ENCODE measurements around the gene NIBAN1. TPM values are rescaled to one million over a fixed set of nuclear protein-coding genes. Genes with fewer than 3 reads are reported as not detected.

Gene NIBAN1
- total RNA-seq, 1 experiment from 2014 or later = 8.1 TPM

GRCh38 chr1:184932319-184932718 lies 42.0 kb downstream of the NIBAN1 start:
- peaks cover 9% of the 10 kb centered on the region for H3K9me3 Mint-ChIP-seq
- ATAC-seq (no peak), DNase-seq (ENCODE audit: low spot score) (no peak)
- peaks cover 13% of the 10 kb centered on the region for H3K4me1 Mint-ChIP-seq
- ChIA-PET CTCF (no interaction called here), POLR2A (no interaction called here)
- TF ChIP-seq TCF7 (CRISPR knock-in tag; IDR thresholded peaks at IDR 0.05; ENCODE audit: low read depth) = no peak
- no peaks in the 10 kb centered on the region for H3K36me3 Mint-ChIP-seq
- no peak overlapping the region for H3K27ac Mint-ChIP-seq
- no peak overlapping the region for H3K4me3 Mint-ChIP-seq
- H3K27me3 Mint-ChIP-seq (ENCODE audit: low read depth) = no peaks in the 10 kb centered on the region

GRCh38 chr1:184931566-184931965 lies 42.7 kb downstream of the NIBAN1 start:
- Mint-ChIP-seq H3K27ac (no peak overlapping the region), H3K4me3 (no peak overlapping the region), H3K4me1 (peaks cover 11% of the 10 kb centered on the region), H3K9me3 (peaks cover 16% of the 10 kb centered on the region), H3K36me3 (no peaks in the 10 kb centered on the region), H3K27me3 (ENCODE audit: low read depth) (no peaks in the 10 kb centered on the region)
- ATAC-seq = no peak
- no peak for DNase-seq (ENCODE audit: low spot score)
- CTCF ChIA-PET = no interaction called here
- TF ChIP-seq SP1 (CRISPR knock-in tag; conservative IDR thresholded peaks at IDR 0.05) = no peak
- TF ChIP-seq STAT6 (CRISPR knock-in tag; conservative IDR thresholded peaks at IDR 0.05; ENCODE audit: low read depth) = no peak
- TF ChIP-seq NR1H2 (CRISPR knock-in tag; IDR thresholded peaks at IDR 0.05) = no peak
- no peak for TF ChIP-seq CDX4 (CRISPR knock-in tag; IDR thresholded peaks at IDR 0.05; ENCODE audit: borderline replicate concordance)
- no peak for TF ChIP-seq GRHL2 (CRISPR knock-in tag; IDR thresholded peaks at IDR 0.05; ENCODE audit: insufficient replicate concordance, severe bottlenecking)
- TF ChIP-seq MYBL2 (CRISPR knock-in tag; IDR thresholded peaks at IDR 0.05) = no peak
- TF ChIP-seq JAZF1 (CRISPR knock-in tag; IDR thresholded peaks at IDR 0.05) = no peak
- TF ChIP-seq ZNF281 (CRISPR knock-in tag; IDR thresholded peaks at IDR 0.05) = no peak
- no peak for TF ChIP-seq CBFB (CRISPR knock-in tag; IDR thresholded peaks at IDR 0.05; ENCODE audit: low read depth)
- TF ChIP-seq SMAD3 (CRISPR knock-in tag; IDR thresholded peaks at IDR 0.05; ENCODE audit: borderline replicate concordance) = no peak
- TF ChIP-seq NFE2L1 (CRISPR knock-in tag; IDR thresholded peaks at IDR 0.05) = no peak
- no peak for TF ChIP-seq FOXJ3 (CRISPR knock-in tag; IDR thresholded peaks at IDR 0.05; ENCODE audit: borderline replicate concordance)
- no peak for TF ChIP-seq NFYB (CRISPR knock-in tag; conservative IDR thresholded peaks at IDR 0.05; ENCODE audit: low read depth)
- no peak for TF ChIP-seq EMX1 (CRISPR knock-in tag; IDR thresholded peaks at IDR 0.05)
- TF ChIP-seq TCF7 (CRISPR knock-in tag; IDR thresholded peaks at IDR 0.05; ENCODE audit: low read depth) = no peak
- TF ChIP-seq TEAD1 (CRISPR knock-in tag; IDR thresholded peaks at IDR 0.05) = no peak
- TF ChIP-seq CTCF (IDR thresholded peaks at IDR 0.05) = no peak
- TF ChIP-seq USF2 (CRISPR knock-in tag; IDR thresholded peaks at IDR 0.05) = no peak
- TF ChIP-seq USF1 (CRISPR knock-in tag; IDR thresholded peaks at IDR 0.05) = no peak
- TF ChIP-seq ZNF232 (CRISPR knock-in tag; IDR thresholded peaks at IDR 0.05) = no peak
- POLR2A ChIA-PET = no interaction called here
